Mesenchymal stem cell (in vitro differentiated cells and primary cell): ENCODE results near the gene MYO9A.

Experiments
- DNase-seq: peaks from one replicate; pipeline ENCODE4 v3.0.0-alpha.2; 2013
- H2AFZ ChIP-seq: one replicate; pipeline ENCODE4 v1.6.1; 2013; ENCODE audit warnings: low read depth, mild to moderate bottlenecking, control low read depth, inconsistent platforms, low read length, moderate library complexity
- H2AK5ac ChIP-seq: 2 replicates; pipeline ENCODE4 v1.6.1; 2013; ENCODE audit warnings: low read length, moderate library complexity, mild to moderate bottlenecking, inconsistent platforms; ENCODE audit not compliant: severe bottlenecking
- H2BK120ac ChIP-seq: one replicate; pipeline ENCODE4 v1.6.1; 2013; ENCODE audit warnings: low read depth, mild to moderate bottlenecking, inconsistent platforms, low read length, moderate library complexity
- H2BK12ac ChIP-seq, 2 experiments: one replicate each; pipeline ENCODE4 v1.6.1; 2013; ENCODE audit warnings: inconsistent platforms in 2 of 2, low read length in 2 of 2, mild to moderate bottlenecking in 2 of 2, moderate library complexity in 2 of 2, control low read depth in 1 of 2
- H2BK15ac ChIP-seq: one replicate; pipeline ENCODE4 v1.6.1; 2013; ENCODE audit warnings: mild to moderate bottlenecking, low read depth, inconsistent platforms; ENCODE audit not compliant: poor library complexity, severe bottlenecking
- H2BK5ac ChIP-seq: 2 replicates; pipeline ENCODE4 v1.6.1; 2013; ENCODE audit warnings: low read depth, mild to moderate bottlenecking, low read length, control low read depth, inconsistent platforms; ENCODE audit not compliant: poor library complexity, severe bottlenecking
- H3K14ac ChIP-seq, 2 experiments: one replicate each; pipeline ENCODE4 v1.6.1; 2013; ENCODE audit warnings: inconsistent platforms in 2 of 2, low read length in 2 of 2, control low read depth in 1 of 2, mild to moderate bottlenecking in 1 of 2, moderate library complexity in 1 of 2
- H3K18ac ChIP-seq, 2 experiments: one replicate each; pipeline ENCODE4 v1.6.1; 2013; ENCODE audit warnings: inconsistent platforms in 2 of 2, low read length in 2 of 2, control low read depth in 1 of 2, low read depth in 1 of 2, mild to moderate bottlenecking in 1 of 2
- H3K23ac ChIP-seq, 2 experiments: one replicate each; pipeline ENCODE4 v1.6.1; 2013; ENCODE audit warnings: inconsistent platforms in 2 of 2, low read length in 2 of 2, mild to moderate bottlenecking in 2 of 2, moderate library complexity in 2 of 2, control low read depth in 1 of 2
- H3K27ac ChIP-seq: 2 replicates; pipeline ENCODE4 v1.5.1; 2013; ENCODE audit warnings: mild to moderate bottlenecking, moderate library complexity, low read length, control low read depth, inconsistent platforms; ENCODE audit not compliant: poor library complexity, severe bottlenecking
- H3K27me3 ChIP-seq, 2 experiments: 2 replicates each; pipeline versions ENCODE4 v1.6.1 to v1.7.0; 2013; ENCODE audit warnings: low read length in 2 of 2, mild to moderate bottlenecking in 2 of 2, moderate library complexity in 2 of 2, control low read depth in 1 of 2, inconsistent platforms in 1 of 2; ENCODE audit not compliant: control insufficient read depth in 1 of 2, insufficient read depth in 1 of 2
- H3K36me3 ChIP-seq, 2 experiments: 2 replicates each; pipeline versions ENCODE4 v1.6.1 to v1.7.0; 2013; ENCODE audit warnings: low read length in 2 of 2, control low read depth in 1 of 2, inconsistent platforms in 1 of 2, low read depth in 1 of 2, mild to moderate bottlenecking in 1 of 2; ENCODE audit not compliant: insufficient read depth in 2 of 2, control insufficient read depth in 1 of 2
- H3K4ac ChIP-seq, 2 experiments: one replicate each; pipeline ENCODE4 v1.6.1; 2013; ENCODE audit warnings: inconsistent platforms in 2 of 2, low read length in 2 of 2, mild to moderate bottlenecking in 2 of 2, moderate library complexity in 2 of 2, control low read depth in 1 of 2, low read depth in 1 of 2
- H3K4me1 ChIP-seq: 2 replicates; pipeline ENCODE4 v1.6.1; 2013; ENCODE audit warnings: low read depth, low read length, control low read depth; ENCODE audit not compliant: control insufficient read depth, insufficient read depth
- H3K4me2 ChIP-seq: 2 replicates; pipeline ENCODE4 v1.6.1; 2013; ENCODE audit warnings: low read length, mild to moderate bottlenecking, inconsistent platforms; ENCODE audit not compliant: poor library complexity, severe bottlenecking
- H3K4me3 ChIP-seq, 2 experiments: 2 replicates each; pipeline versions ENCODE4 v1.5.1 to v1.7.0; 2013; ENCODE audit warnings: low read length in 2 of 2, mild to moderate bottlenecking in 2 of 2, control low read depth in 1 of 2, low read depth in 1 of 2; ENCODE audit not compliant: insufficient read depth in 1 of 2
- H3K79me1 ChIP-seq: replicated peaks from 2 replicates; pipeline ENCODE4 v1.6.1; 2013; ENCODE audit warnings: mild to moderate bottlenecking, control low read depth, low read length, inconsistent platforms; ENCODE audit not compliant: poor library complexity, severe bottlenecking
- H3K9ac ChIP-seq: 2 replicates; pipeline ENCODE4 v1.7.0; 2013; ENCODE audit warnings: mild to moderate bottlenecking, low read length, moderate library complexity
- H3K9me3 ChIP-seq: 2 replicates; pipeline ENCODE4 v1.7.0; 2013; ENCODE audit warnings: mild to moderate bottlenecking, low read length; ENCODE audit not compliant: control insufficient read depth
- H4K8ac ChIP-seq: one replicate; pipeline ENCODE4 v1.6.1; 2013; ENCODE audit warnings: inconsistent platforms, mild to moderate bottlenecking, low read length, moderate library complexity
- H4K91ac ChIP-seq: one replicate; pipeline ENCODE4 v1.6.1; 2013; ENCODE audit warnings: mild to moderate bottlenecking, low read length, inconsistent platforms
- WGBS: methylation state at CpG from one replicate; pipeline ENCODE4 v1.1.7; 2013; ENCODE audit warnings: mixed read lengths; 5-methylcytosine and 5-hydroxymethylcytosine counted together

MYO9A gene

GRCh38 chr15:72092006-72092405 lies 25.9 kb downstream of the MYO9A start:
- Histone ChIP-seq H3K4me1 (no peaks in the 10 kb centered on the region), H2BK15ac (no peak overlapping the region), H2AFZ (no peak overlapping the region), H3K4ac (no peak overlapping the region), H3K4me3 (no peak overlapping the region), H3K9ac (no peak overlapping the region), H3K9me3 (no peaks in the 10 kb centered on the region), H3K79me1 (peaks cover 28% of the 10 kb centered on the region), H3K36me3 (peaks cover 3 to 7% of the 10 kb centered on the region in 2 experiments), H2BK5ac (no peak overlapping the region), H3K14ac (no peak overlapping the region), H2AK5ac (no peak overlapping the region), H4K8ac (no peak overlapping the region), H2BK120ac (no peak overlapping the region), H3K23ac (no peak overlapping the region), H3K27me3 (no peaks in the 10 kb centered on the region), H3K27ac (no peak overlapping the region), H2BK12ac (no peak overlapping the region), H3K18ac (no peak overlapping the region), H3K4me2 (no peak overlapping the region), H4K91ac (no peak overlapping the region)
- DNase-seq = no peak
- 100% methylated on average over 3 of the region's 3 CpGs for WGBS

- no peak for DNase-seq
- Histone ChIP-seq H3K4me3 (no peak overlapping the region), H3K4ac (no peak overlapping the region), H4K8ac (no peak overlapping the region), H3K27me3 (no peaks in the 10 kb centered on the region), H4K91ac (no peak overlapping the region), H3K4me2 (no peak overlapping the region), H2AK5ac (no peak overlapping the region), H2BK120ac (no peak overlapping the region), H3K27ac (no peak overlapping the region), H3K18ac (no peak overlapping the region), H2BK12ac (no peak overlapping the region), H2BK15ac (no peak overlapping the region), H3K36me3 (peaks cover 10 to 14% of the 10 kb centered on the region in 2 experiments), H3K23ac (no peak overlapping the region), H3K9ac (no peak overlapping the region), H3K9me3 (no peaks in the 10 kb centered on the region), H3K14ac (no peak overlapping the region), H3K4me1 (peaks cover 4% of the 10 kb centered on the region), H2AFZ (no peak overlapping the region), H3K79me1 (peaks cover 37% of the 10 kb centered on the region), H2BK5ac (no peak overlapping the region)
- WGBS = 95% methylated on average over 9 of the region's 9 CpGs
Measured at GRCh38 chr15:72086920-72087648, 30.9 kb downstream of the MYO9A start.

- Histone ChIP-seq H3K36me3 (peaks cover 10 to 14% of the 10 kb centered on the region in 2 experiments), H3K4me2 (no peak overlapping the region), H3K79me1 (peaks cover 35% of the 10 kb centered on the region), H3K14ac (no peak overlapping the region), H3K27ac (no peak overlapping the region), H2AFZ (no peak overlapping the region), H2BK12ac (no peak overlapping the region), H3K27me3 (no peaks in the 10 kb centered on the region), H3K4me3 (no peak overlapping the region), H3K4me1 (peaks cover 4% of the 10 kb centered on the region), H4K91ac (no peak overlapping the region), H2BK5ac (no peak overlapping the region), H3K9ac (no peak overlapping the region), H2AK5ac (no peak overlapping the region), H4K8ac (no peak overlapping the region), H2BK120ac (no peak overlapping the region), H2BK15ac (no peak overlapping the region), H3K4ac (no peak overlapping the region), H3K18ac (no peak overlapping the region), H3K23ac (no peak overlapping the region), H3K9me3 (no peaks in the 10 kb centered on the region)
- 90% methylated on average over 11 of the region's 11 CpGs for WGBS
- no peak for DNase-seq
Measured at GRCh38 chr15:72086010-72086697, 31.8 kb downstream of the MYO9A start.

- no peak for DNase-seq
- H3K18ac ChIP-seq = no peak overlapping the region
- no peaks in the 10 kb centered on the region for H3K27me3 ChIP-seq
- no peak overlapping the region for H3K4me2 ChIP-seq
- H3K4me3 ChIP-seq = no peak overlapping the region
- H3K36me3 ChIP-seq = peaks cover 3 to 12% of the 10 kb centered on the region in 2 experiments
- H2AK5ac ChIP-seq = no peak overlapping the region
- H3K14ac ChIP-seq = no peak overlapping the region
- H2AFZ ChIP-seq = no peak overlapping the region
- H3K4ac ChIP-seq = no peak overlapping the region
- H3K4me1 ChIP-seq = peaks cover 4% of the 10 kb centered on the region
- WGBS = 93% methylated on average over 1 of the region's 1 CpG
- no peak overlapping the region for H2BK120ac ChIP-seq
- H4K8ac ChIP-seq = no peak overlapping the region
- no peaks in the 10 kb centered on the region for H3K9me3 ChIP-seq
- H3K23ac ChIP-seq = no peak overlapping the region
- no peak overlapping the region for H2BK12ac ChIP-seq
- no peak overlapping the region for H4K91ac ChIP-seq
- no peak overlapping the region for H2BK5ac ChIP-seq
- peaks cover 23% of the 10 kb centered on the region for H3K79me1 ChIP-seq
- no peak overlapping the region for H3K27ac ChIP-seq
- no peak overlapping the region for H2BK15ac ChIP-seq
- no peak overlapping the region for H3K9ac ChIP-seq
Measured at GRCh38 chr15:72082176-72082575, 35.8 kb downstream of the MYO9A start.
